Right lobe of liver (tissue), 6 donors: ENCODE measurements around the gene ERN1. TPM values are rescaled to one million over a fixed set of nuclear protein-coding genes. Genes with fewer than 3 reads are reported as not detected.
A peak's percentile ranks its signal among the peaks of the same experiment; 100 is the strongest.

Experiments
- ATAC-seq, 4 donors: fragments of 200-7000 bp; cut with Tn5 transposase; one replicate each; pipeline ENCODE4 v1.9.1; 2020; ENCODE audit warnings: mild to moderate bottlenecking in 4 of 4, moderate library complexity in 4 of 4
- DNase-seq, 3 donors: peaks; one replicate each; pipeline ENCODE4 v3.0.0-alpha.2; 2020
- H3K27ac ChIP-seq, 3 donors: fragments of 200-600 bp; one replicate each; pipeline ENCODE4 v1.8.0; 2022
- H3K27me3 ChIP-seq, 2 donors: fragments of 200-600 bp; one replicate each; pipeline ENCODE4 v1.8.0; 2022
- H3K36me3 ChIP-seq, 4 donors: fragments of 200-600 bp; sonication (generic) in 1 of 4; one replicate each; pipeline versions ENCODE4 v1.5.1 to v1.8.0; 2017 to 2022; ENCODE audit warnings: control low read depth in 1 of 4
- H3K4me1 ChIP-seq, 4 donors: fragments of 200-600 bp; sonication (generic) in 1 of 4; one replicate each; pipeline versions ENCODE4 v1.5.1 to v1.8.0; 2017 to 2022; ENCODE audit warnings: control low read depth in 1 of 4
- H3K4me3 ChIP-seq, 3 donors: fragments of 200-600 bp; one replicate each; pipeline ENCODE4 v1.8.0; 2022
- H3K9me3 ChIP-seq, 4 donors: fragments of 200-600 bp; sonication (generic) in 1 of 4; one replicate each; pipeline versions ENCODE4 v1.5.1 to v1.8.0; 2017 to 2022; ENCODE audit warnings: control low read depth in 1 of 4
- CTCF ChIP-seq, 4 donors: fragments of 200-600 bp in 3 of 4; fragments of 450-650 bp in 1 of 4; IDR thresholded peaks; one replicate each; pipeline versions ENCODE4 v1.5.1 to v1.8.0; 2016 to 2022; ENCODE audit warnings: antibody characterized with exemption in 4 of 4, mild to moderate bottlenecking in 2 of 4
- POLR2A ChIP-seq: fragments of 450-650 bp; IDR thresholded peaks from one replicate; pipeline ENCODE4 v1.6.1; 2017; ENCODE audit warnings: antibody characterized with exemption, mild to moderate bottlenecking
- WGBS: methylation state at CpG from one replicate; pipeline ENCODE4 v1.1.6; 2018; ENCODE audit warnings: low coverage, low lambda C conversion rate; ENCODE audit not compliant: insufficient coverage; ENCODE audit errors: missing lambda C conversion rate; 5-methylcytosine and 5-hydroxymethylcytosine counted together
- intact Hi-C, 2 donors: fragments of 100-400 bp; cut with DNase I; formaldehyde crosslinking; loops; one replicate each; pipeline versions ENCODE4 v1.11.2 to v1.14.1; 2022
- total RNA-seq, 6 experiments: library from RNA; depleted of rRNA in 2 of 6; stranded (reverse); fragments of >200 nt in 2 of 6; fragmentation: NEBNext Ultra II Directional in 3 of 6; extraction: Animal tissue kit (Norgen Biotek cat#: 25700) in 3 of 6; gene quantifications; one replicate each; pipeline versions ENCODE4 v1.1.0 to v1.2.4, GENCODE V29; 2016 to 2023
- donor health status: DM: no; HTN: yes; CAD: no.
- donor health status: DM: no; HTN: no; CAD: no.
- donor health status: DM: no; HTN: no; CAD: no.
- donor health status: DM: no; HTN: yes; CAD: no.
- donor health status: DM: no; HTN: yes; CAD: no.

Gene ERN1
- total RNA-seq, 6 experiments from 2014 or later = 22.7 to 47.6 (median 28.7) TPM

- Histone ChIP-seq H3K27ac (peak overlapping the region; percentile 89 to 99 (median 95)), H3K4me1 (peaks cover 0 to 37% (median 6%) of the 10 kb centered on the region in 4 donors), H3K36me3 (no peaks in the 10 kb centered on the region), H3K9me3 (no peaks in the 10 kb centered on the region), H3K4me3 (peak overlapping the region; percentile 72 to 86 (median 75)), H3K27me3 (no peaks in the 10 kb centered on the region)
- ATAC-seq = peak in 3 of 4 donors; percentile 28 to 33 (median 29)
- WGBS = 3% methylated on average over 15 of the region's 15 CpGs
- peak in 1 of 3 donors; percentile 63 for DNase-seq
- no peak for TF ChIP-seq CTCF (IDR thresholded peaks at IDR 0.05)
- TF ChIP-seq POLR2A = no peak
- intact Hi-C loops = loop anchor here in 1 of 2 donors (10.0 kb wide), 1 partner anchor 64 kb away; no protein-coding TSS in a partner anchor
Observed at GRCh38 chr17:64128787-64129514, 993 bp downstream of the ERN1 start.

- peak overlapping the region in 2 of 3 donors; percentile 8 to 99 for H3K27ac ChIP-seq
- 47% methylated on average over 1 of the region's 1 CpG for WGBS
- intact Hi-C loops = loop anchor here in 1 of 2 donors (10.0 kb wide), 1 partner anchor 62 kb away; no protein-coding TSS in a partner anchor
Observed at GRCh38 chr17:64126918-64127317, 3.0 kb downstream of the ERN1 start.

GRCh38 chr17:64125937-64126336 is 4.0 kb downstream of the ERN1 start:
- Histone ChIP-seq H3K4me3 (no peak overlapping the region), H3K36me3 (no peaks in the 10 kb centered on the region), H3K27ac (peak overlapping the region in 2 of 3 donors; percentile 4 to 99), H3K9me3 (no peaks in the 10 kb centered on the region), H3K27me3 (no peaks in the 10 kb centered on the region), H3K4me1 (peaks cover 0 to 60% (median 14%) of the 10 kb centered on the region in 4 donors)
- DNase-seq (no peak), ATAC-seq (no peak)
- intact Hi-C loops = loop anchor here in 1 of 2 donors (10.0 kb wide), 1 partner anchor 61 kb away; no protein-coding TSS in a partner anchor
- WGBS = 59% methylated on average over 3 of the region's 3 CpGs
- no peak for TF ChIP-seq POLR2A
- no peak for TF ChIP-seq CTCF (IDR thresholded peaks at IDR 0.05)

More at GRCh38 chr17:64126918-64127317, 3.0 kb downstream of the ERN1 start:
- TF ChIP-seq POLR2A = no peak
- no peak for TF ChIP-seq CTCF (IDR thresholded peaks at IDR 0.05)
- peaks cover 0 to 51% (median 11%) of the 10 kb centered on the region in 4 donors for H3K4me1 ChIP-seq
- DNase-seq = no peak
- no peaks in the 10 kb centered on the region for H3K36me3 ChIP-seq
- H3K27me3 ChIP-seq = no peaks in the 10 kb centered on the region
- H3K4me3 ChIP-seq = no peak overlapping the region
- no peak for ATAC-seq
- H3K9me3 ChIP-seq = no peaks in the 10 kb centered on the region

GRCh38 chr17:64124609-64125008 is 5.3 kb downstream of the ERN1 start:
- Histone ChIP-seq H3K4me1 (peaks cover 0 to 63% (median 15%) of the 10 kb centered on the region in 4 donors), H3K27ac (no peak overlapping the region), H3K27me3 (no peaks in the 10 kb centered on the region), H3K36me3 (no peaks in the 10 kb centered on the region), H3K4me3 (no peak overlapping the region), H3K9me3 (no peaks in the 10 kb centered on the region)
- 94% methylated on average over 3 of the region's 3 CpGs for WGBS
- TF ChIP-seq CTCF (IDR thresholded peaks at IDR 0.05) = no peak
- no peak for TF ChIP-seq POLR2A
- intact Hi-C loops = loop anchor here in 1 of 2 donors (10.0 kb wide), 1 partner anchor 60 kb away; no protein-coding TSS in a partner anchor
- ATAC-seq (no peak), DNase-seq (no peak)
